Fibroblast of mammary gland (primary cell): ENCODE measurements around the gene RAB40B.

Source experiments
- DNase-seq: peaks from one replicate; pipeline ENCODE4 v3.0.0-alpha.2; 2010; ENCODE audit warnings: low read depth
- H3K4me3 ChIP-seq: 2 replicates; pipeline ENCODE4 v1.5.1; 2011; ENCODE audit warnings: low read depth, mild to moderate bottlenecking, low read length, moderate library complexity; ENCODE audit not compliant: control insufficient read depth
- CTCF ChIP-seq: conservative IDR thresholded peaks from 2 replicates; pipeline ENCODE4 v1.5.1; 2011; ENCODE audit warnings: low read depth, low read length, inconsistent platforms; ENCODE audit not compliant: control insufficient read depth, insufficient read depth

The RAB40B gene

DNA sequence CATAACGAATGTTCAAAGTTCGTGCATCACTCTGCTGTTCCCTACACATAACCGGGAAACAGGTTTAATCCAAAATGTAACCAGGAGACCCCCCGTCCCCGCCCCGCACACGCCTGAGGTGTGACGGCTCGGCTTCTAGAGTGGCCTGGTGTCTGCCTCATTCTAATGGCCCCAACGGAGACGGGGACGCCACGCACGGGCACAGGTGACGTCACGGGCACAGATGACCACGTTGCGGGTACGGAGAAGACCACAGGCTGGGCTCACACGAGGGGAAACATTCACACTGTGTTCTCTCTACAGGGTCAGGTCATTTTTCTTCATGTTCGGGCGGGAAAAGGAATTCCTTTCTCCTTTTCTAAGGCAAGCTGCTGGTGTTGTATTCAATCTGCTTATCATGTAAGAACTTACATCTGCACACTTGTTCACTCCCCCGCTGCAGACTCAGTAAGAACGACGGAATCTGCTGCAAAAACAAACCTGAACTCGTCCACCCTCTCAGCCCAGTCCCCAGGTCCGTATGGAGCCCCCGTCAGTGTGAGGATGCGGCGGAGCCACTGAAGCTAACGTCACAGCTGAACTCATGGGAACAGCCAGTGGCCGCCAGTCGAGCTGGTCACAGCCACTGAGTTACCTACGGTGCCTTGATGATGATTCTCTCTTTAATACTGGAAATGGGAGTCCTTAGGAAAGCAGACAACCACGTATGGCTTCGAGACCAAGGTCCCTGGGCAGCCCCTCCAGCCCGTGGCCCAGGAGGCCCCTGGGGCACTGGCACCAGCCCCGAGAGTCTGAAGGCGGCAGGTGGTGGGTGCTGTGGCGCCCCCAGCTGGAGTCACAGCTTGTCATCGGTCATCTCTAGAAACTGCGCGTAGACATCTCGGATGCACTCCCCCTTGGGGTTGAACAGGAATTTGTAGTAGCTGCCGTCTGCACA, 83.1 kb downstream of the RAB40B start:
- TF ChIP-seq CTCF: no peak
- H3K4me3 ChIP-seq: no peak overlapping the region
- no peak for DNase-seq

- H3K4me3 ChIP-seq: no peak overlapping the region
- DNase-seq: no peak
- no peak for TF ChIP-seq CTCF
These were observed 84.3 kb downstream of the RAB40B start for GRCh38 chr17:82614095-82614631.

DNA sequence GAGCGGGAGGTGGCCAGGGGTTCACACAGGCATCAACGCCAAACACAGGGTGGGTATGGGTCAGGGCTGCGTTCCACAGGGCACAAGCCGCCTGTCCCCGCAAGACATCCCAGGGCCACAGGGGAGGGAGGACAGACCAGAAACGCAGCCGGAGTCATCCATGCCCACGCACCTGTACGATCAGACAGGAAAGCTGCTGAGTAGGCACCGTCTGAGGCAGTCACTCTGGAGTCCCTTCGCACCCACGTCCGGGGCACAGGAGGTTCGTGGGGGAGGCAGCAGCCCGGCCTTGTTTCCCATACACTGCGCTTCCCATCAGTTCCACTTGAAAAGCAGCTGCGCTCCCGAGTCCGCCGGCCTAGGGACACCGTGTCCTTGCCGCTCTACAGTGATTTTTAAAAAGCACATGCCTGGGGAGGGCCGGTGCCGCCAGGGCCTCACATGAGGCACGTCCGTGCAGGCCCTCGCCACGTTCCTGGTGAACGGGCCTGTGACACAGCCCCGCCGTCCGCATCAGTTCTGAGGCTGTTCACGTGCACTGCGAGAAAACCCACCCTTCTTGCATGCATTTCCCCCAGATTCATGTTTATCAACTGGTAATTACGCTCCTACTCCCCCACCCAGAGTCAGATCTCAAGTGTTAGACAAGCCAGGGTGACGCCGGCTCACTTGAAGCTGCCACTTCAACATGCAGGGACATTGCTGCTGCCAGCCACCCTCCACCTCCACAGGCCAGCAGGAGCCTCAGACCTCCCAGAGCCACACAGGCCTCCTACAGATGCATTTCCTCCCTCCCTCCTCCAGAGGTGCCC, 85.0 kb downstream of the RAB40B start:
- H3K4me3 ChIP-seq: no peak overlapping the region
- DNase-seq: no peak
- no peak for TF ChIP-seq CTCF

DNA sequence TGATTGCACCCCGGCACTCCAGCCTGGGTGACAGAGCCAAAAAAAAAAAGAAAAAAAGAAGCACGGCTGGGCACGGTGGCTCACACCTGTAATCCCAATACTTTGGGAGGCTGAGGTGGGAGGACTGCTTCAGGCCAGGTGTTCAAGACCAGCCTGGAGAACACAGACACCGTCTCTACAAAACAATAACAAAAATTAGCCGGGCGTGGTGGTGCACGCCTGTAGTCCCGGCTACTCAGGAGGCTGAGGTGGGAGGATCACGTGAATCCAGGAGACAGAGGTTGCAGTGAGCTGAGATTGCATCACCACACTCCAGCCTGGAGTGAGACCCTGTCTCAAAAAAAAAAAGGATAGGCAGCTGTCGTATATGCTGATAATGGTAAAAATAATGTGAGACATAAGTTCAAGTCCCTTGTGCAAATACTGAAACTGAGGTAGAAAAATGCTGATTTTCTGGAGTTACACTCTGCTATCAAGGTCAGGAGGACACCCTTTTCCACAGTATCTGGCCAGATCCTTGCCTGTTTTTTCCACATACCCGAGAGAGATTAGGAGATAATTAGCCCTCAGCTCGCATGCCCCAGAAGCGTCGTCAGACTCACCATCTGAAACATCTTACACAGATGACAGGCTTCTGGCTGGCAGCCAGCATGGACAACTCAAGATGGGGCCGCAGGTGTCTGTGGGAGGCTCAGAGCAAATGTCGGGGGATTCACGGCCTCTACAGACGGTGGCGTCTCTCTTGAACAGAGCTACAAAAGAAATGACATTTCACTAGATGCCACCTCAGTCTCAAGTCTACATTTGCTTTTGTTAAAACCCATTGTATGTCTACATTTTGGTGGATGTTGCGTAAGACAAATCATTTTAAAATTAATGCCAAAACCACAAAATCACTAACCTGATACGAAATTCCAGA, 87.1 kb downstream of the RAB40B start:
- DNase-seq: peak; percentile 39
- no peak for TF ChIP-seq CTCF
- H3K4me3 ChIP-seq: no peak overlapping the region

DNA sequence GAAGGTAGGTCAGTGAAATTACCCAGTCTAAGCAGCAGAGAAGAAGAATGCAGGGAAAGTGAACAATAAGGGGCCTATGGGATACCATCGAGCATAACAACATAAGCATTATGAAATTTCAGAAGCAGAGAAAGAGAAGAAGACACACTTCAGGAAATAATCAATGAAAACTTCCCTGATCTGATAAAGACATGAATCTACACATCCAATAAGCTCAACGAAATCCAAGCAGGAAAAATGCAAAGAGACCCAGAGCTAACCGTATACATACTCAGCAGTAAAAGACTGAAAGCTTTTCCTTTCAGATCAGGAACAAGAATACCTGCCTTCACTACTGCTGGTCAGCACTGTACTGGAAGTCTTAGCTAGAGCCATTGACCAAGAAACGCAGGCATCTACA, 88.8 kb downstream of the RAB40B start:
- H3K4me3 ChIP-seq: no peak overlapping the region
- no peak for DNase-seq
- TF ChIP-seq CTCF: no peak

- TF ChIP-seq CTCF: no peak
- H3K4me3 ChIP-seq: no peak overlapping the region
- DNase-seq: no peak
These were observed 89.7 kb downstream of the RAB40B start for GRCh38 chr17:82608816-82609215.
